A673 (cell line): ENCODE measurements around the gene GNAI2. TPM values are rescaled to one million over a fixed set of nuclear protein-coding genes. Genes with fewer than 3 reads are reported as not detected.

Experiments
- BruUV-seq: library from RNA; stranded (reverse); fragments of 400-500 nt; replicated peaks from 2 replicates; lab custom pipeline; 2021; lab: Mats Ljungman, UMichigan
- CTCF ChIA-PET: fragments of 300-600 bp; sonication (Branson Sonifier 250); formaldehyde crosslinking; loops from one replicate; lab custom pipeline; 2022; ENCODE audit warnings: antibody characterized with exemption; lab: Charles Lee
- POLR2A ChIA-PET: fragments of 300-600 bp; sonication (Branson Sonifier 250); formaldehyde crosslinking; loops from one replicate; lab custom pipeline; 2022; ENCODE audit warnings: antibody characterized with exemption; ENCODE audit not compliant: low non-redundant PET; lab: Charles Lee
- DNase-seq: peaks from one replicate; pipeline ENCODE4 v3.0.0-alpha.2; 2015; ENCODE audit warnings: low spot score
- H3K27ac ChIP-seq: fragments of 200-600 bp; sonication (generic); 2 replicates; pipeline ENCODE4 v1.5.1; 2016; ENCODE audit warnings: mixed run types, low read depth, mild to moderate bottlenecking, mixed read lengths, antibody characterized with exemption, low read length; ENCODE audit not compliant: poor library complexity, severe bottlenecking
- H3K27me3 ChIP-seq: fragments of 200-600 bp; sonication (generic); replicated peaks from 2 replicates; pipeline ENCODE4 v1.6.1; 2017; ENCODE audit warnings: mixed run types, low read depth, mild to moderate bottlenecking, mixed read lengths, antibody characterized with exemption, low read length; ENCODE audit not compliant: insufficient read depth, poor library complexity
- H3K36me3 ChIP-seq: fragments of 200-600 bp; sonication (generic); 2 replicates; pipeline ENCODE4 v1.6.1; 2016; ENCODE audit warnings: mixed run types, mild to moderate bottlenecking, mixed read lengths, antibody characterized with exemption, low read length; ENCODE audit not compliant: insufficient read depth, poor library complexity, severe bottlenecking
- H3K4me1 ChIP-seq: fragments of 200-600 bp; sonication (generic); 2 replicates; pipeline ENCODE4 v1.6.1; 2017; ENCODE audit warnings: mixed run types, mild to moderate bottlenecking, mixed read lengths, antibody characterized with exemption, low read length; ENCODE audit not compliant: insufficient read depth, poor library complexity, severe bottlenecking
- H3K4me3 ChIP-seq: fragments of 200-600 bp; sonication (generic); 2 replicates; pipeline ENCODE4 v1.5.1; 2016; ENCODE audit warnings: low read depth, mixed run types, mild to moderate bottlenecking, mixed read lengths, low read length; ENCODE audit not compliant: poor library complexity, severe bottlenecking
- H3K9me3 ChIP-seq: fragments of 200-600 bp; sonication (generic); 2 replicates; pipeline ENCODE4 v1.6.1; 2016; ENCODE audit warnings: mixed run types, low read depth, mild to moderate bottlenecking, mixed read lengths, antibody characterized with exemption, low read length; ENCODE audit not compliant: poor library complexity, severe bottlenecking
- EZH2 ChIP-seq: fragments of 200-600 bp; sonication (generic); IDR thresholded peaks from 2 replicates; pipeline ENCODE4 v1.6.1; 2017; ENCODE audit warnings: borderline replicate concordance, low read depth, mild to moderate bottlenecking, mixed read lengths, antibody characterized with exemption, low read length; ENCODE audit not compliant: poor library complexity, severe bottlenecking
- intact Hi-C: fragments of 100-400 bp; cut with micrococcal nuclease; formaldehyde crosslinking; loops from one replicate; pipeline ENCODE4 v1.10.0; 2022; ENCODE audit not compliant: unreplicated experiment
- total RNA-seq: library from RNA; stranded (reverse); gene quantifications from 2 replicates; pipeline ENCODE4 v1.2.3, GENCODE V29; 2021
- TF ChIP-seq, protein P1 (sequence below): fragments of 300-800, 200-600 bp; sonication (generic); conservative IDR thresholded peaks from 2 replicates; pipeline ENCODE4 v1.5.1; 2017; ENCODE audit warnings: low read depth, mild to moderate bottlenecking, antibody characterized with exemption, low read length, moderate library complexity, mixed read lengths

GNAI2 gene
- total RNA-seq, 1 experiment from 2014 or later, result 115 TPM

DNA sequence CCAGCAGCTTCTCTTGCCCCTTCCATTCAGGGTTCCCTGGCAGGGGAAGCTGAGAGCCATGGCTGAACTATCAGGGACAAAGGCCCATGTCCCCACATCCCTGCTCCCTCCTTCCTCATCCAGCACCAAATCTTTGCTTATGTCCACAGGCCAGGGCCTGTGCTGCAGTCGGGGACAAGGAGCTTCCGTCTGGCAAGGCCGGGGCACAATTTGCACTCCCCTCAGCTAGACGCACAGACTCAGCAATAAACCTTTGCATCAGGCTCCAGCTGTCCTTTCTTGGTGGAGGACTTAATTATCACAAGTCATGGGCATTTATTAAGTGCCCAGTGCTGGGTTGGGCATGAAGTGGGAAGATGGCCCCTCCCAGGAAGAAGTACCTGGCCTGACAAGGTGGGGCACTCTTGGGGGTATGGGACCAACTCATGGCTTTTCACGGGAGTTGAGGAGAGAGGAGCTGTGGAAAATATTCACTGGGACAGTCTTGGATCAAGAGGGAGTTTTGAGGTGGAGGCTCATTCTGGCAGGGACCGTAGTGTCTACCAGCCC, 39.7 kb upstream of the GNAI2 start:
- ChIA-PET POLR2A (no interaction called here), CTCF (interaction anchor here (1.0 kb wide), 1 partner anchor 71 kb away, joined by 4 read pairs; no protein-coding TSS in a partner anchor)
- Histone ChIP-seq H3K9me3 (no peaks in the 10 kb centered on the region), H3K36me3 (no peaks in the 10 kb centered on the region), H3K27me3 (peaks cover 20% of the 10 kb centered on the region), H3K4me3 (no peak overlapping the region), H3K4me1 (no peaks in the 10 kb centered on the region), H3K27ac (no peak overlapping the region)
- TF ChIP-seq EZH2, result no peak
- TF ChIP-seq, protein P1, sequence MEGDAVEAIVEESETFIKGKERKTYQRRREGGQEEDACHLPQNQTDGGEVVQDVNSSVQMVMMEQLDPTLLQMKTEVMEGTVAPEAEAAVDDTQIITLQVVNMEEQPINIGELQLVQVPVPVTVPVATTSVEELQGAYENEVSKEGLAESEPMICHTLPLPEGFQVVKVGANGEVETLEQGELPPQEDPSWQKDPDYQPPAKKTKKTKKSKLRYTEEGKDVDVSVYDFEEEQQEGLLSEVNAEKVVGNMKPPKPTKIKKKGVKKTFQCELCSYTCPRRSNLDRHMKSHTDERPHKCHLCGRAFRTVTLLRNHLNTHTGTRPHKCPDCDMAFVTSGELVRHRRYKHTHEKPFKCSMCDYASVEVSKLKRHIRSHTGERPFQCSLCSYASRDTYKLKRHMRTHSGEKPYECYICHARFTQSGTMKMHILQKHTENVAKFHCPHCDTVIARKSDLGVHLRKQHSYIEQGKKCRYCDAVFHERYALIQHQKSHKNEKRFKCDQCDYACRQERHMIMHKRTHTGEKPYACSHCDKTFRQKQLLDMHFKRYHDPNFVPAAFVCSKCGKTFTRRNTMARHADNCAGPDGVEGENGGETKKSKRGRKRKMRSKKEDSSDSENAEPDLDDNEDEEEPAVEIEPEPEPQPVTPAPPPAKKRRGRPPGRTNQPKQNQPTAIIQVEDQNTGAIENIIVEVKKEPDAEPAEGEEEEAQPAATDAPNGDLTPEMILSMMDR, result no peak
- BruUV-seq, result no TSS peak
- no peak for DNase-seq
- intact Hi-C loops, result no loop called here

DNA sequence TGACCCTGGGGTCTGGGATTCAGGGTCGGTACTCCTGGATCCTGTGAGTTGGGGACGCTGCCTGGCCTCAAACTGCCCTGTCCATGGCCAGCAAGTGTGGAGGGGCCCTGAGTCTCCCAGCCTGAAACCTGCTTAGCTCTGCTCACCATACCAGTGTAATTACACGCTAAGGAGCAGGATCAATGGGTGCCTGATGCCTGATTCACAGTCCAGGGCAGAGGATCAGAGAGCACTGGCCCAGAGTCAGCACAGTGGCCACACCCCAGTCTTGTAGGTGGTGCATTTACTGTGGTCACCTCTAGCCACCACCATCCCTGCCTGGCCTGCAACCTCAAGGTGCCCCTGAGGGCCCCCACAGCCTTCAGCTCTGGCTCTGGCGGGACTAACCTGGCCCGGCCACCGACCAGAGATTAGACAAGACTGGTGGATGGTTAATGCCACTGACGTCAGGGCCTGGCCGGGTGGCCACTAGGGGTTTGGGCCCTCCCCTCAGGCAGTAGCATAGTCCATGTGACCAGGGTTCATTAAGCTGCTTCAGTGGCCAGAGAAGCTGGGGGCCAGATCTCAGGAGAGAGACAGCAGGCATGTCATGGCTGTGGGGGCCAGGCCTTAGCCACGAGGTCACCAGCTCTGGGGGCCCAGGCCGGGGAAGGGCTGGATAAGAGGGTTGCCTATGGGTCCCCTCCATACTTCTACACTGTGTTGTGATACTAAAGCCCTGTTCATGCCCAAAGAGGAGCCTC, 34.3 kb upstream of the GNAI2 start:
- H3K36me3 ChIP-seq, result no peaks in the 10 kb centered on the region
- no peak overlapping the region for H3K27ac ChIP-seq
- peaks cover 27% of the 10 kb centered on the region for H3K27me3 ChIP-seq
- ChIA-PET POLR2A (no interaction called here), CTCF (no interaction called here)
- no peak for TF ChIP-seq EZH2
- TF ChIP-seq, protein P1, result no peak
- H3K9me3 ChIP-seq, result no peaks in the 10 kb centered on the region
- H3K4me3 ChIP-seq, result no peak overlapping the region
- DNase-seq, result no peak
- BruUV-seq, result no TSS peak
- intact Hi-C loops, result no loop called here
- no peaks in the 10 kb centered on the region for H3K4me1 ChIP-seq

DNA sequence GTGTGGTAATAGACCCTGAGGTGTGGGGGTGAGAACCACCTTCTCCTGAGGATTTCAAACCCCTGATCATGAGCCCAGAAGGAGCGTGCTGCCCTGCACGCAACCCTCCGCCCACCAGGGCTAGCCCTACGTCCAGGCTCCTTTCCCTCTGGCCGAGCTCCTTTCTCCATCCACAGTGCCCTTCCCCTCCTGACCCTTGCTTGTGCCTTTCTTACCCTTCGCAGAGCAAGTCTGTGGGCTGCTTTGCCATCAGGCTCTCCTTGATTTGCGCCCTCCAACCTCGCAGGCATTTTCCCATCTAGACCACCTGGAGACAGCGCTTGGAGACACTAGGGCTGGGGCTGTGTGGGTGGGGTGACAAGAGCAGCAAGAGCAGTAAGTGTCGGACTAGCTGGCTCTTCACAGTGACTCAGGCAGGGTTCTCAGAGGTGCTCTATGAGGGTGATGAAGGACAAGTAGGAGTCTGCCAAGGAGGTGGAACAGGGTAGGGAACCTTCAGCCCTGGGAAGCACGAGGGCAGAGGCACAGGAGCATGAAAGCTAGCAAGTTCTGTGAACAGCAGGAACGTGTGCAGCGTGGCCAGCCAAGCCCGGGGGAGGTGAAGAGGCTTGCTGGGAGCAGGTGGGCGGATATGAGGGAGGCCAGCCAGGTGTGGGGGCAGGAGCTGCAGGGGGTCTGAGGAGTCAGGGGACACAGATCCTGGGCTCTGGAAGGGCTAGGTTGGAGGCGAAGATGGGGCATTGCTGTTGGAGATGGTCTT, 33.5 kb upstream of the GNAI2 start:
- BruUV-seq, result no TSS peak
- Histone ChIP-seq H3K4me3 (no peak overlapping the region), H3K9me3 (no peaks in the 10 kb centered on the region), H3K36me3 (no peaks in the 10 kb centered on the region), H3K27ac (no peak overlapping the region), H3K4me1 (no peaks in the 10 kb centered on the region), H3K27me3 (peaks cover 29% of the 10 kb centered on the region)
- no peak for DNase-seq
- TF ChIP-seq, protein P1, result no peak
- TF ChIP-seq EZH2, result no peak
- ChIA-PET POLR2A (no interaction called here), CTCF (no interaction called here)
- intact Hi-C loops, result no loop called here
